Measurements from ENCODE around the gene TCTN2.

DNA sequence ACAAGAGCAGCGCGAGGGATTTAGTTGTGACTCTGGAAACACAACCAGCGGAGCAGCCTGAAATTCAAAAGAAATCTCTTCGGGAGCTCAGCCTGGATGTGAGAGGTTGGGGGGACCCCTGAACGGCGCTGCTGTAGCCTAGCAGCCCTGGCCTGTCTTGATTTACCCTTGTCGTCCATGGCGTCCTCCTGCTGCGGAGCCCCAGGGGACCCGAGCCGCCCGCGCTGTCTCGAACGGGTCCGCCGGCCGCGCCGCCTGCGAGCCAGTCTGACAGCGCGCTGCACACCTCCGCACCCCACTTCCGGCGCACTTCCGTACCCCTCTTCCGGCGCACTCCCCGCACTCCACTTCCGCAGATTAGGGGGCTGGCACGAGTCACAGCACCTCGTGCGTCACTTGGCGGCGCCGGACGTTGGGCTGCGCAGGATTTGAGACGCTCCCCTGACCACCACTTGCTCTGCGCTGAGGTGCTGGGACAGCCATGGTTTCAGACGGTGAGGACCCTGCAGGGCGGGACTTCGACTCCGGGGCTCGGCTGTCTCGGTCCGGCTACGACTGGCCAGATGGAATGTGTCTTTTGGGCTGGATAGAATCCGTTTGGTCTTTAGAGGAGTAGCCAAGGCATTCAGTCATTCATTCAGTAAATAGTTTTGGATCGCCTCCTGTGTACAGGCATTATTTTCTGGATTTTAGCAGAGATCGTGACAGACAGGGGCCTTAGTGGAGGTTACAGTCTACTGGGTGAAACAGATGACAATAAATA, 37.4 kb upstream of the TCTN2 start, which contains the start of the genes EIF2B1 and GTF2H3:
- TF ChIP-seq CTCF (conservative IDR thresholded peaks at IDR 0.05 in 1 of 2, IDR thresholded peaks at IDR 0.05 in 1 of 2; ENCODE audit: extremely low read depth in 1 of 2, insufficient read depth in 1 of 2, low read depth in 1 of 2, low read length in 2 of 2) (no peak), EZH2 (IDR thresholded peaks at IDR 0.05; ENCODE audit: borderline replicate concordance, low read length) (no peak)

Data from mammary epithelial cell (primary cell).